ENCODE measurements around the gene MT1B. TPM values are rescaled to one million over a fixed set of nuclear protein-coding genes. Genes with fewer than 3 reads are reported as not detected.

The MT1B gene
- total and polyA plus RNA-seq, 2 of the 13 experiments (the other 11 are each of a cell fraction or from before 2014, with no cell fraction given) = 0.89 TPM; not detected in 1

GRCh38 chr16:56607109-56607618, 44.5 kb upstream of the MT1B start (continued):
- peak; percentile 73; the same call in 1 of the 2 replicates for TF ChIP-seq ZNF446 (CRISPR knock-in tag; IDR thresholded peaks at IDR 0.05)
- TF ChIP-seq ARID3A (IDR thresholded peaks at IDR 0.05; ENCODE audit: low read depth, low read length) = no peak
- TF ChIP-seq ZSCAN29 (CRISPR knock-in tag; conservative IDR thresholded peaks at IDR 0.05) = peak; percentile 11; the same call in 1 of the 2 replicates
- no peak for TF ChIP-seq REPIN1 (CRISPR knock-in tag; IDR thresholded peaks at IDR 0.05; ENCODE audit: borderline replicate concordance, low read depth)
- peak; percentile 68 for TF ChIP-seq MEIS2 (CRISPR knock-in tag; IDR thresholded peaks at IDR 0.05)
- peak; percentile 97 for TF ChIP-seq CCDC6 (CRISPR knock-in tag; IDR thresholded peaks at IDR 0.05)
- no peak; the same call in 1 of the 2 replicates for TF ChIP-seq ZNF639 (CRISPR knock-in tag; conservative IDR thresholded peaks at IDR 0.05)
- TF ChIP-seq RBFOX2 (IDR thresholded peaks at IDR 0.05; ENCODE audit: low read depth, low read length) = peak; percentile 46; the same call in 1 of the 2 replicates
- no peak for TF ChIP-seq ZNF800 (CRISPR knock-in tag; IDR thresholded peaks at IDR 0.05)
- TF ChIP-seq DDIT3 (CRISPR knock-in tag; IDR thresholded peaks at IDR 0.05) = no peak
- TF ChIP-seq SRF (IDR thresholded peaks at IDR 0.05; ENCODE audit: low read depth, low read length) = no peak
- no peak; the same call in 1 of the 2 replicates for TF ChIP-seq ZNF383 (CRISPR knock-in tag; IDR thresholded peaks at IDR 0.05; ENCODE audit: borderline replicate concordance)
- TF ChIP-seq ZBED4 (CRISPR knock-in tag; IDR thresholded peaks at IDR 0.05; ENCODE audit: borderline replicate concordance) = no peak
- TF ChIP-seq MIER2 (CRISPR knock-in tag; IDR thresholded peaks at IDR 0.05) = peak; percentile 63
- TF ChIP-seq HOXA7 (CRISPR knock-in tag; IDR thresholded peaks at IDR 0.05) = no peak
- peak; percentile 91; the same call in 1 of the 2 replicates for TF ChIP-seq SALL1 (CRISPR knock-in tag; IDR thresholded peaks at IDR 0.05)
- TF ChIP-seq SMAD1 (CRISPR knock-in tag; IDR thresholded peaks at IDR 0.05; ENCODE audit: borderline replicate concordance, low read depth) = peak; percentile 57; the same call in 1 of the 2 replicates
- TF ChIP-seq DNMT3B (CRISPR knock-in tag; conservative IDR thresholded peaks at IDR 0.05) = no peak; the same call in 1 of the 2 replicates
